SH-SY5Y (cell line): Measurements from ENCODE around the gene HSP90AA1.

Experiments used
- GATA2 ChIP-seq: IDR thresholded peaks from 2 replicates; pipeline ENCODE4 v1.6.1; 2011; ENCODE audit warnings: mild to moderate bottlenecking, low read depth, low read length
- GATA3 ChIP-seq: IDR thresholded peaks from 2 replicates; pipeline ENCODE4 v1.6.1; 2011; ENCODE audit warnings: low read depth, mild to moderate bottlenecking, low read length, moderate library complexity

GRCh38 chr14:102075155-102075554 lies 11.7 kb downstream of the HSP90AA1 start:
- TF ChIP-seq GATA2 (no peak), GATA3 (no peak)
